IMR-90 (cell line): ENCODE data around the gene ZNF532. TPM values are rescaled to one million over a fixed set of nuclear protein-coding genes. Genes with fewer than 3 reads are reported as not detected.

ENCODE experiments used
- ATAC-seq: fragments of 200-7000 bp; cut with Tn5 transposase; 2 replicates; pipeline ENCODE4 v1.9.1; 2020; ENCODE audit warnings: low read depth, mild to moderate bottlenecking, moderate library complexity
- BruUV-seq: library from RNA; stranded (reverse); fragments of 400-500 nt; replicated peaks from 2 replicates; lab custom pipeline; 2021; lab: Mats Ljungman, UMichigan
- CTCF ChIA-PET: fragments of 300-600 bp; formaldehyde crosslinking; extraction: SDS; loops from one replicate; lab custom pipeline; 2021; ENCODE audit warnings: antibody characterized with exemption; lab: Yijun Ruan, JAX
- POLR2A ChIA-PET: fragments of 300-600 bp; sonication (Branson Sonifier 250); formaldehyde crosslinking; loops from one replicate; lab custom pipeline; 2022; ENCODE audit warnings: antibody characterized with exemption; ENCODE audit not compliant: unreplicated experiment; lab: Charles Lee
- DNase-seq: peaks from one replicate; pipeline ENCODE4 v3.0.0; 2013
- H2AFZ ChIP-seq: replicated peaks from 2 replicates; pipeline ENCODE3; 2013; ENCODE audit warnings: low read length, mild to moderate bottlenecking; ENCODE audit not compliant: poor library complexity
- H2AK5ac ChIP-seq: 2 replicates; pipeline ENCODE4 v1.6.1; 2013; ENCODE audit warnings: low read depth, low read length, inconsistent platforms
- H2AK9ac ChIP-seq: replicated peaks from 2 replicates; pipeline ENCODE3; 2013; ENCODE audit warnings: mild to moderate bottlenecking, low read depth, low read length, moderate library complexity; ENCODE audit not compliant: poor library complexity
- H2BK120ac ChIP-seq: 2 replicates; pipeline ENCODE4 v1.6.1; 2013; ENCODE audit warnings: low read depth, low read length, inconsistent platforms
- H2BK15ac ChIP-seq: 3 replicates; pipeline ENCODE4 v1.6.1; 2013; ENCODE audit warnings: low read depth, low read length, inconsistent platforms
- H2BK20ac ChIP-seq: 2 replicates; pipeline ENCODE4 v1.6.1; 2013; ENCODE audit warnings: low read depth, mild to moderate bottlenecking, inconsistent platforms, low read length, moderate library complexity
- H2BK5ac ChIP-seq: 2 replicates; pipeline ENCODE4 v1.6.1; 2013; ENCODE audit warnings: mild to moderate bottlenecking, low read depth, low read length, inconsistent platforms; ENCODE audit not compliant: poor library complexity, severe bottlenecking
- H3K14ac ChIP-seq: replicated peaks from 2 replicates; pipeline ENCODE4 v1.6.1; 2013; ENCODE audit warnings: low read depth, low read length, inconsistent platforms
- H3K18ac ChIP-seq: 2 replicates; pipeline ENCODE4 v1.6.1; 2013; ENCODE audit warnings: low read depth, low read length, control low read depth
- H3K23ac ChIP-seq: 2 replicates; pipeline ENCODE4 v1.6.1; 2013; ENCODE audit warnings: low read depth, low read length, inconsistent platforms
- H3K27ac ChIP-seq: 2 replicates; pipeline ENCODE4 v1.5.1; 2013; ENCODE audit warnings: mild to moderate bottlenecking, control low read depth, low read length; ENCODE audit not compliant: insufficient read depth
- H3K27me3 ChIP-seq: 2 replicates; pipeline ENCODE4 v1.6.1; 2013; ENCODE audit warnings: low read length; ENCODE audit not compliant: control insufficient read depth, insufficient read depth
- H3K36me3 ChIP-seq: 2 replicates; pipeline ENCODE4 v1.6.1; 2013; ENCODE audit warnings: low read length, mixed read lengths; ENCODE audit not compliant: control insufficient read depth, insufficient read depth
- H3K4ac ChIP-seq: 2 replicates; pipeline ENCODE4 v1.6.1; 2013; ENCODE audit warnings: low read depth, low read length, inconsistent platforms
- H3K4me1 ChIP-seq: 2 replicates; pipeline ENCODE4 v1.6.1; 2013; ENCODE audit warnings: low read length, mixed read lengths; ENCODE audit not compliant: control insufficient read depth, insufficient read depth
- H3K4me2 ChIP-seq: 2 replicates; pipeline ENCODE4 v1.6.1; 2013; ENCODE audit warnings: low read depth, mild to moderate bottlenecking, control low read depth, low read length, moderate library complexity
- H3K4me3 ChIP-seq: 2 replicates; pipeline ENCODE4 v1.5.1; 2013; ENCODE audit warnings: low read depth, mild to moderate bottlenecking, control low read depth, low read length, moderate library complexity; ENCODE audit not compliant: insufficient read depth
- H3K56ac ChIP-seq: 2 replicates; pipeline ENCODE4 v1.6.1; 2013; ENCODE audit warnings: low read length, inconsistent platforms; ENCODE audit not compliant: insufficient read depth; ENCODE audit errors: extremely low read depth
- H3K79me1 ChIP-seq, 2 experiments: 2 replicates each; pipeline ENCODE4 v1.6.1; 2013; ENCODE audit warnings: low read length in 2 of 2, inconsistent platforms in 1 of 2, low read depth in 1 of 2
- H3K9ac ChIP-seq: 2 replicates; pipeline ENCODE4 v1.6.1; 2013; ENCODE audit warnings: low read depth, low read length, control low read depth
- H3K9me1 ChIP-seq: 2 replicates; pipeline ENCODE4 v1.6.1; 2013; ENCODE audit warnings: low read length, inconsistent platforms; ENCODE audit not compliant: insufficient read depth
- H3K9me3 ChIP-seq: 2 replicates; pipeline ENCODE4 v1.6.1; 2013; ENCODE audit warnings: low read length; ENCODE audit not compliant: control insufficient read depth, insufficient read depth
- H4K20me1 ChIP-seq: 2 replicates; pipeline ENCODE4 v1.6.1; 2013; ENCODE audit warnings: low read length, inconsistent platforms; ENCODE audit not compliant: insufficient read depth
- H4K5ac ChIP-seq: 2 replicates; pipeline ENCODE4 v1.6.1; 2013; ENCODE audit warnings: mild to moderate bottlenecking, low read depth, low read length, control low read depth
- H4K8ac ChIP-seq, 2 experiments: 2 replicates each; pipeline ENCODE4 v1.6.1; 2013; ENCODE audit warnings: low read depth in 2 of 2, low read length in 2 of 2, control low read depth in 1 of 2, inconsistent platforms in 1 of 2
- H4K91ac ChIP-seq: 2 replicates; pipeline ENCODE4 v1.6.1; 2013; ENCODE audit warnings: low read depth, low read length, inconsistent platforms; ENCODE audit not compliant: insufficient read depth
- CHD1 ChIP-seq: IDR thresholded peaks from 2 replicates; pipeline ENCODE4 v1.6.1; 2012; ENCODE audit warnings: low read depth, low read length, improper control_type of control experiment
- CTCF ChIP-seq: conservative IDR thresholded peaks from 2 replicates; pipeline ENCODE4 v1.5.1; 2012; ENCODE audit warnings: mild to moderate bottlenecking, low read depth, low read length, improper control_type of control experiment
- MXI1 ChIP-seq: IDR thresholded peaks from 2 replicates; pipeline ENCODE4 v1.6.1; 2012; ENCODE audit warnings: low read depth, mild to moderate bottlenecking, low read length, moderate library complexity, borderline replicate concordance
- NFE2L2 ChIP-seq: fragments of 150-350 bp; IDR thresholded peaks from 2 replicates; pipeline ENCODE4 v1.6.1; 2016; ENCODE audit warnings: low read depth, mild to moderate bottlenecking, low read length
- POLR2A ChIP-seq: IDR thresholded peaks from 2 replicates; pipeline ENCODE4 v1.6.1; 2012; ENCODE audit warnings: mild to moderate bottlenecking, low read depth, low read length
- RCOR1 ChIP-seq: IDR thresholded peaks from 2 replicates; pipeline ENCODE4 v1.6.1; 2012; ENCODE audit warnings: mild to moderate bottlenecking, low read length, improper control_type of control experiment; ENCODE audit not compliant: insufficient replicate concordance
- USF2 ChIP-seq: fragments of 150-350 bp; IDR thresholded peaks from 2 replicates; pipeline ENCODE4 v1.6.1; 2017; ENCODE audit warnings: mild to moderate bottlenecking, antibody characterized with exemption, low read length, low read depth
- WGBS, 2 experiments: methylation state at CpG; one replicate each; pipeline versions ENCODE4 v1.1.5 to v1.1.7; 2013; ENCODE audit warnings: missing lambda C conversion rate in 2 of 2; ENCODE audit not compliant: insufficient read length in 1 of 2; ENCODE audit errors: extremely low coverage in 2 of 2; 5-methylcytosine and 5-hydroxymethylcytosine counted together
- dilution Hi-C: fragments of 300-500 bp; cut with HindIII; formaldehyde crosslinking; loops from one replicate; pipeline ENCODE4 v1.14.3; 2018; ENCODE audit warnings: low sequenced_read_pairs; ENCODE audit not compliant: unreplicated experiment
- in situ Hi-C: fragments of 300-500 bp; cut with MboI; formaldehyde crosslinking; loops from 3 replicates; pipeline ENCODE4 v1.14.3; 2019; ENCODE audit warnings: low sequenced_read_pairs, inconsistent platforms, mixed read lengths
- intact Hi-C: fragments of 100-400 bp; cut with micrococcal nuclease; formaldehyde crosslinking; loops from 2 replicates; pipeline ENCODE4 v1.10.0; 2022
- polyA plus RNA-seq, 3 experiments: library from polyadenylated mRNA; depleted of rRNA; stranded (reverse); fragments of >200 nt; gene quantifications; 2 replicates each; pipeline ENCODE4 v1.2.3, GENCODE V29; 2012; ENCODE audit warnings: low replicate concordance in 1 of 3
- total RNA-seq: library from RNA; depleted of rRNA; stranded (reverse); fragments of >200 nt; gene quantifications from 2 replicates; pipeline ENCODE4 v1.2.3, GENCODE V29; 2012

Gene ZNF532
- total and polyA plus RNA-seq, 2 of the 4 experiments (the other 2 are of a cell fraction): 29.9 to 45.8 TPM

DNA sequence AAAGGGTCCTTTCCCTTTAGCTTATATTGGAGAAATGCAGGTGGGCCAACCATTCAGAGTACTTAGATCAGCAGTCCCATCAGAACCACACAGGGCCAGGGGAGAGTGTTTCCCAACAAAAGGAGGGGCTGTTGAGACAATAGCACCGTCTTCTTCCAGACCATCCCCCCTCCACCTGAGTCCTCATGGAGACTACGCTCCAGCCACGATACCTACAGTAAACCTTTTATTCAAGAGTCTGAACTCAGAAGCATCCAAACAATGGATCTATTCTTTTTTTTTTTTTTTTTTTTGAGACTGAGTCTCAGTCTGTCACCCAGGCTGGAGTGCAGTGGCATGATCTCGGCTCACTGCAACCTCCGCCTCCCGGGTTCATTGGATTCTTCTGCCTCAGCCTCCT lies 25.7 kb upstream of the ZNF532 start:
- no peak overlapping the region for H2AK9ac ChIP-seq
- no peak overlapping the region for H2BK20ac ChIP-seq
- no peak overlapping the region for H2BK120ac ChIP-seq
- in situ Hi-C loops (no loop called here), intact Hi-C loops (no loop called here), dilution Hi-C loops (no loop called here)
- H2BK15ac ChIP-seq: no peak overlapping the region
- H3K9ac ChIP-seq: no peak overlapping the region
- no peak overlapping the region for H4K8ac ChIP-seq
- ChIA-PET POLR2A (interaction anchor here (0.6 to 0.7 kb wide), 2 partner anchors 22 to 192 kb away, joined by 9 to 30 read pairs; no protein-coding TSS in a partner anchor), CTCF (interaction anchor here (0.6 kb wide), 1 partner anchor 44 kb away, joined by 4 read pairs; no protein-coding TSS in a partner anchor)
- no peak overlapping the region for H3K14ac ChIP-seq
- no CpG with 5 or more reads among the region's 6 CpGs for WGBS, 2 experiments
- H4K91ac ChIP-seq: no peak overlapping the region
- H3K27me3 ChIP-seq: no peaks in the 10 kb centered on the region
- no peaks in the 10 kb centered on the region for H4K20me1 ChIP-seq
- H3K4ac ChIP-seq: no peak overlapping the region
- H3K9me1 ChIP-seq: no peaks in the 10 kb centered on the region
- no TSS peak for BruUV-seq
- no peak overlapping the region for H4K5ac ChIP-seq
- H3K36me3 ChIP-seq: no peaks in the 10 kb centered on the region
- no peak overlapping the region for H3K27ac ChIP-seq
- no peak overlapping the region for H3K4me3 ChIP-seq
- ATAC-seq (no peak), DNase-seq (no peak)
- no peak overlapping the region for H2AK5ac ChIP-seq
- no peak overlapping the region for H2AFZ ChIP-seq
- no peak overlapping the region for H3K56ac ChIP-seq
- H3K9me3 ChIP-seq: peaks cover 3% of the 10 kb centered on the region
- no peak for TF ChIP-seq CTCF
- no peak for TF ChIP-seq CHD1
- no peak for TF ChIP-seq POLR2A
- TF ChIP-seq RCOR1: no peak
- no peak for TF ChIP-seq MXI1
- no peak for TF ChIP-seq NFE2L2
- TF ChIP-seq USF2: no peak
- H3K23ac ChIP-seq: no peak overlapping the region
- no peak overlapping the region for H2BK5ac ChIP-seq
- no peak overlapping the region for H3K4me2 ChIP-seq
- H3K4me1 ChIP-seq: no peaks in the 10 kb centered on the region
- H3K18ac ChIP-seq: no peak overlapping the region
- no peaks in the 10 kb centered on the region for H3K79me1 ChIP-seq
